HG03460 (cell line): ENCODE measurements around the gene ZMYM2.

Experiments
- ATAC-seq: cut with Tn5 transposase; IDR thresholded peaks from one replicate; pipeline ENCODE4 v1.9.1; 2021; ENCODE audit not compliant: unreplicated experiment

Gene ZMYM2

DNA sequence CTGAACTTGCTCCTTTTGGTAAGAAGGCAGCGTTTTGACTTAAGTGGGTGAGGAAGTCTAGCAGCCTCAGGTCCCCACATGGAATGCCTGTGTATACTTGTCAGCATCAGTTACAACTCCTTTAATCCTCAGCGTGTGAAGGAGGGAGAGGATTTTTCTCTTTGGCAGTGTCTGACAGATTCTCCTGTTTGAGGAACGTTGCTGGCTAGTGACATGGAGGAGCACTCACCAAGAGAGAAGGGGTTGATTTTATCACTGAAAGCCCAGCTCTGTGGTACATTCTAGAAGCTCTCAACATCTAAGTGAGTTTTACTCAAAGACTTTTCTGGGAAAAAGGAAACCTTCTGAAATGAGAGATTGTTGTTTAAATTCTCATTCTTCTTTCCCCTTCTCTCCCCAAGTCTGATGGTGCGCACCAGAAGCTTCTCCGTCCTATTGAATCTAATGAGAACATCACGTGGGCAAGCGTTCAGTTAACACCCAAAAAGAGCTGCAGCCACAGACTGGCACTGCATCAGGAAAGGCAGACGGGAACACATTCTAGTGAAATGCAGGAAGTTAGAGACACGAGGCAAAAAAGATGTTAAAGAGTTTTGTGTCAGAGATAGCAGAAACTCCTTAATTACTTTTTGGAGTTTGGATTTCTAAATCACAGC is 144.1 kb downstream of the ZMYM2 start:
- ATAC-seq: no peak

- no peak for ATAC-seq
These were observed 146.7 kb downstream of the ZMYM2 start for GRCh38 chr13:20105161-20105689.

DNA sequence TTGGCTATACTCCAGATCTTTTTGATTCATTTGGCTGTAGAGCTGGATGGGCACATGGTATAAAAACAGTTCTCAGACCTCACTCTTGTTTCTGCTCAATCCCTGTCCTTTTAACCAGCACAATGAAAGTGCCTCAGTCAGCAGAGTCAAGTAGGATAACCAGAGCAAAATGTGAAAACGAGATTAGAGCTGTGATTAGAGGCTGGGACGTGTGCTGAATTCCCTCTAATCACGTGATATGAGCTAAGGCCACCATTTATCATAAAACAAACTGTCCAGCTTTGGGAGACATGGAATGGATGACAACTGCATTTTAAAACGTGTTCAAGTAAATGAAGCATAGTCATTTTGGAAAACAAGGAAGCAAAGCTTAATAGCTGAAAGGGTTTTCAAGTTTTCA is 148.2 kb downstream of the ZMYM2 start:
- no peak for ATAC-seq

GRCh38 chr13:20109037-20109436 is 150.5 kb downstream of the ZMYM2 start:
- no peak for ATAC-seq

DNA sequence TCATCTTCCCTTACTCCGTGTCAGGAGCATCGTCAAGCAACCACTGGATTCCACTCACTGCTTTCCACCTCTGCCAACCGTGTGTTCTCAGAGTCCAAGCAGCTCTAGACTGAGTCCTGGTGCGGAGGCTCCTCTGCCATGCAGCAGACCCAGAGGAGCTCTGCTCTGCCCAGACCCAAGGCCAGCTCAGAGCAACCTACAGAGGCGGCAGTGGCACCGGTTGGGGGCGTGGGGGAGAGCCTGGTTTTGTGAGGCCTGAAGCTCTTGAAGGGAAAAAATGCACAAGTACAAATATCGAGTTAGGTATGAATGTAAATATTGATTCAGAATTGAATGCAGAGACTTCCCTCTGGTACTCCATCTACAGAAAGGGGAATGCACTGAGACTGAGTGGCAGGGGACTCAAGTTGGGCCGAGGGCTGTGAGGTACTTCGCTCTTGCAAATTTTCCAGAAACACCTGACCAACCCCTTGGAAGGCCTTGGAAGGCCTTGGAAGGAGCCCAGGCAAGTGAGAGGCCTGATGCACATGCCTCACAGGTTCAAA is 155.6 kb downstream of the ZMYM2 start:
- ATAC-seq: no peak

DNA sequence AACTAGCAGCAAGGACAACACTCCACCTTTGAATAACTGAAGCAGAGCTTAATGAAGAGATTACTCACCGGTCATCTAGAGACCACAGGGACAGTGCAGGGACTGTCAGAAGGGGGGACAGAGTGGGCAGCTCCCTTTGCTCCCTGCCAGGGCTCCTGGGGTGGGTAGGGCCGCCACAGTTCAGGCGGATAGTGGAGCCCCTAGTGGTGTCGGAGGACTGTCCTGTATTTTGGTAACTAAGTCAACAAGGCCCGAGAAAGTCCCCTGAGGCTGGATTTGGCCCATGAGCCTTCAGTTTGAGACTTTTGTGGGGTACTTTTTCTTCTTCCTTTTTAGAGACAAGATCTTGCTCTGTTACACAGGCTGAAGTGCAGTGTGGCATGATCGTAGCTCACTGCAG is 157.7 kb downstream of the ZMYM2 start:
- ATAC-seq: no peak

DNA sequence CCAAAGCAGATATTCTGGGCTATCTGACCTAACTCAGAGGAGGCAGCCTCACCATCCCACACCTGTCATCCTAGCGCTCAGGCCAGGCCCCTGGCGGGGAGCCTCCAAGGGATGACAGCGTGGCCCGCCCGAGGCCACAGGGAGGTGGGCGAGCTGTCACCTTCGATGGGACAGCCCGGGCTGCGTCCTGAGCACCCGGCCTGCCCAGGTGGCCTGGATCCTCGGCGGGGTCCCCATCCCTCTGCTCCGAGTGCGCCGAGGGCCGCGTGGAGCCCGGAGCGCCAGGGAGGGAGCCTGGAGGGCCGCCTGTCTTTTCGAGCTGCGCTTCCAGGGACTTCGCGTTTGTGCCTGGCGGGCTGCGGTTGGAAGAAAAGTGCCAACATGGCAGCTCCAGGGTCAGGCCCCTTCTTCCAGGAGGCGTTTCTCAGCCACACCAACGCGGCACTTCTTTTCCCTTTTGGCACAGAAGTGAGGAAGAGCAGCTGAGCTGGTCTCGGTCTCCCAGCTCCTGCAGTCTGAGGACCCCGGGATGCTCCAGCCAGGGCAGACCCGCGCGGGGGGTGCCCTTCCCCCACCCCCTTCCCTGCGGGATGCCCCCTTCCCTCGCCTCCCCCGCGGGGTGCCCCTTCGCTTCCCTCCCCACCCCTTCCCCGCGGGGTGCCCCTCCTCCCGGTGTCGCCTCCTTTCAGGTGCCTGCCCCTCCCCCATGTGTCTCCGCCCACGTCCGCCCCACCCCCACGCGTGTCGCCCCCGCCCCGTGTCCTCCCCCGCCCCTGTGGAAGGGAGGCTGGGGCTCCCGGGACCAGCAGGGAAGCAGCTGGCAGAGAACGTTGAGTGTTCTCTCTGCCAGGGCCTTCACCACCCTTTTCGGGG is 160.0 kb downstream of the ZMYM2 start:
- ATAC-seq: peak; percentile 35

GRCh38 chr13:20119960-20120359 is 161.4 kb downstream of the ZMYM2 start:
- ATAC-seq: no peak

- no peak for ATAC-seq
These were observed 162.6 kb downstream of the ZMYM2 start for GRCh38 chr13:20121159-20121525.

GRCh38 chr13:20124303-20124702 is 165.8 kb downstream of the ZMYM2 start:
- no peak for ATAC-seq

GRCh38 chr13:20125129-20125782 is 166.7 kb downstream of the ZMYM2 start:
- ATAC-seq: no peak

- ATAC-seq: no peak
These were observed 167.2 kb downstream of the ZMYM2 start for GRCh38 chr13:20125783-20126165.

DNA sequence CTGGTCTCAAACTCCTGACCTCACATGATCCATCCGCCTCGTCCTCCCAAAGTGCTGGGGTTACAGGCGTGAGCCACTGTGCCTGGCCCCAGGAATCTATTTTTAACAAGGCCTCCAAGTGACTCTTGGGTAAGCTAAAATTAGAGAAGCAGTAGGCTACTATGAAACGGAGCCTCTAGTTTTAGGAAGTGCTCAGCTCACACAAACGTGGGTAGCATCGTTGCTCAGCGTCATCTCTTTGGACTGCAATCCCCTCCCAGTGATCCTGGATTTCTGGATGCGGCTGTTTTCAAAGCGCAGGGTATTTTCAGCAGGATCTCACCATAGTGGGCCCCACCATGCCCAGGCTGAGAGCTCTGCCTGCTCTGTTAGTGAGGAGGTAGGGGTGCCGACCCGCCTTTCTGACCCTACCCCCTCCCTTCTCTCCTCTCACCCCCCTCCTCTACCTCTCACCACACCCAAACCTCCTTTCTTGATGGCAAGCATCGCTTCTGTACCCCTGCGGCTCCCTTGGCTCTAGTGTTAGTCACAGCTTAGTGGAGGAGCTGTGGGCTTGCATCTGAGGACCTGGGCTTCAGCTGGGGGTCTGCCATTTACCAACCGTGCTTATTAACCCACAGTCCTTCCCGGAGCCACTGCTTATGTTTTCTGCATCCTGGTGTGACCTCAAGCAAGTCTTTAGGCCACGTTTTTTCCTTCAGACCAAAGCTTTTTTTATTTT is 168.2 kb downstream of the ZMYM2 start:
- ATAC-seq: no peak

DNA sequence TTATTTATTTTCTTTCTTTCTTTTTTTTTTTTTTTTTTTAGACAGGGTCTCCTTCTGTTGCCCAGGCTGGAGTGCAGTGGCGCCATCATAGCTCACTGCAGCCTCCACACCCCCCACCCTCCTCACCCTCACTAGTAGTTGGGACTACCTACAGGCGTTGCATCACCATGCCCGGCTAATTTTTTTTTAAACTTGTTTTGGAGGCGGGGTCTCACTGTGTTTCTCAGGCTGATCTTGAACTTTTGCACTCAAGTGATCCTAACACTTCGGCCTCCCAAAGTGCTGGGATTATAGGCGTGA is 168.7 kb downstream of the ZMYM2 start:
- ATAC-seq: no peak

DNA sequence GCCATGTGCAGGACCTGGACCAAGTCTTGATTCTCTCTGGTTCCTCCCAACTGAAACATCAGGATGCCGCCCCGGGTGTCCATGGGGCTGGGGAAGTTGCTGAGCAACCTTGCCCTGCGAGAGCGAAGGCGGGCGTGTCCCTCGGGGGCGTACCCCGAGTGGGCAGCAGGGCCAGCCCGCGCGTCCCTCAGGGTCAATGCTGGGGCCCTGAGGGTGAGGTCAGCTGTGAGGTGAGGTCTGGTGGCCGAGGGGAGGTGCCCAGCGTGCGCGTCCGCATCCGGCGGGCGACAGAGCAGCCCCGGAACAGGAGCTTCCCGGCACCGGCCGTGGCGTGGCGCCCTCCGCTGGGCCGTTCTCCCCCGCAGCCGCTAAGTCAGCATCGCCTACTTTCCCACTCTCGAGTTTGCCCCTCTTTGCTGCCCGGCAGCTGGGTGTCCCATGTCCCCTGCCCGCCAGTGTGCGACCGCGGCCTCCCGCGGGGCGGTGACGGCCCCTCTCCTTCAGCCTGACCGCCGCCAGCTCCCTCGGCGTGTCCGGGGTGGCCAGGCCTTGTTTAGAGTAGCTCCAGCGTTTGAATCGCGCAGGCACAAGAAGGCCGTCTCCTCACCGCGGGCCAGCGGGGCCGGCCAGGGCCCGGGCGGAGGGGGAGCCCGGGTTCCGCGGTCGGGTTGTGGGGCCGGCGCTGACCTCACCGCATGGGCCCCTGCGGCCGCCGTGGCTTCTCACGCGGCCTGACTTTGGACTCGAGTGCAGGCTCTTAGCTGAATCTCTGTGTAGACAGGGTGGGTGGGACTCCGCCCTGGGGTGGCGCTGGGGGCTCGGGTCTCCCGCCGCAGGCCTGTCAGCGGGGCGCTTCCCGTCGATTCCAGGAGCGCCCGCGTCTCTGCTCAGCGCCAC is 169.3 kb downstream of the ZMYM2 start:
- peak; percentile 74 for ATAC-seq

- peak; percentile 19 for ATAC-seq
These were observed 170.0 kb downstream of the ZMYM2 start for GRCh38 chr13:20128459-20128931.

- no peak for ATAC-seq
These were observed 170.5 kb downstream of the ZMYM2 start for GRCh38 chr13:20129076-20129475.

- no peak for ATAC-seq
These were observed 171.5 kb downstream of the ZMYM2 start for GRCh38 chr13:20130012-20130411.

GRCh38 chr13:20130652-20131051 is 172.1 kb downstream of the ZMYM2 start:
- ATAC-seq: no peak
